A549 treated with dexamethasone at 1 μM for 4 hours (cell line): Measurements from ENCODE around the gene GFOD1. TPM values are rescaled to one million over a fixed set of nuclear protein-coding genes. Genes with fewer than 3 reads are reported as not detected.

Experiments used
- total RNA-seq: library from RNA; stranded (reverse); fragments of 200-300 nt; extraction: Qiagen RNA extraction; gene quantifications from 5 replicates; pipeline ENCODE4 v1.2.3, GENCODE V29; 2022

Gene GFOD1, protein sequence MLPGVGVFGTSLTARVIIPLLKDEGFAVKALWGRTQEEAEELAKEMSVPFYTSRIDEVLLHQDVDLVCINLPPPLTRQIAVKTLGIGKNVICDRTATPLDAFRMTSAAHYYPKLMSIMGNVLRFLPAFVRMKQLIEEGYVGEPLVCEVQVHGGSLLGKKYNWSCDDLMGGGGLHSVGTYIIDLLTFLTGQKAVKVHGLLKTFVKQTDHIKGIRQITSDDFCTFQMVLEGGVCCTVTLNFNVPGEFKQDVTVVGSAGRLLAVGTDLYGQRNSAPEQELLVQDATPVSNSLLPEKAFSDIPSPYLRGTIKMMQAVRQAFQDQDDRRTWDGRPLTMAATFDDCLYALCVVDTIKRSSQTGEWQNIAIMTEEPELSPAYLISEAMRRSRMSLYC
- 1.4 to 2.0 TPM (median 1.7 TPM) in 5 replicates for total RNA-seq

GRCh38 chr6:13487122-13488014 lies at the start of gene GFOD1:
Gene GFOD1 (minus strand): TSS chr6:13487600. CDS start chr6:13486890, 710 bp downstream.

DNA sequence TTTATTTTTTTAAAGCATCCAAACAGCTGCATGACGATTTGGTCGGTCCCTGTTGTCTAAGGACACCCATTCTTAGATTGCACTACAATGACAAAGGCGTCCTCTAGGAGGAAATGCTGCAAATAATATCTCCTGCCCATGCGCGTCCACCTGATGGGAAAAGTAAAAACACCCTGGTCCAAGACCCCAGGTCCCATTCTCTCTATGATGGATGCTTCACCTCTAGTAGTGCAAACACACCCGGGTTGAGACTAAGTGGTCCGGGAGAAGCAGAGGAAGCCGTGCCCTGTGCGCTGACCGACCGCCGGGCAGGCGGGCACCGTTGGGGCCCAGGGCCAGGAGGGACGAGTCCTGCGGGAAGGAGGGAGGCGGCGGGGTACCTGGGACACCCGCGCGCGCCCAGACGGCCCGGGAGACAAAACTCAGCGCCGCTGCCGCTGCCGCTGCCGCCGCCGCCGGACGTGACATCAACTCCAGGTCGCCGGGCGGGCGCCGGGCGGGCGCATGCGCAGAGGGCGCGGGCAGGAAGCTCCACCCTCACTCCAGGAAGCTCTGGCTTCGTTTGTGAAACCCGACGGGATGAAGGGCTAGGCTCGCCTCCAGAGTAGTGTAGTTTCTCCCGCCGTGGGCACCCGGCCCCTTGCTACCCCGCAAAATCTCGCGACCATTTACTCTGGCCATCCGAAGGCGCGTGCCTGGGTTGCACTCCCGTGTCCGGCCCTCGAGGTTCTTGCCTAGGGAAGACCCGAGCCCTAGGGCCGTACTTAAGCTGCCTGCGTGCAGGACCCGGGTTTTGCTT lies 159.1 kb downstream of the GFOD1 start, which contains the start of gene TBC1D7:
Gene TBC1D7, minus strand, starts transcription at position 462 of the 799 bp plus-strand sequence. CDS start 1,639 bp downstream, outside the sequence.

Other genes with a start within 250 kb of the GFOD1 start
- 22.5 to 25.1 TPM (median 24.8 TPM) in 5 replicates for gene TBC1D7, start 159.1 kb downstream of the GFOD1 start, total RNA-seq
- gene SIRT5, start 87.0 kb upstream of the GFOD1 start, total RNA-seq, result 3.5 to 4.8 TPM (median 3.9 TPM) in 5 replicates
- 64.5 to 76.9 TPM (median 69.9 TPM) in 5 replicates for gene NOL7, start 127.7 kb upstream of the GFOD1 start, total RNA-seq
- 12.4 to 14.4 TPM (median 13.8 TPM) in 5 replicates for gene RANBP9, start 224.2 kb upstream of the GFOD1 start, total RNA-seq